Keratinocyte (primary cell): ENCODE data around the gene BANF2.

ENCODE experiments used
- CTCF ChIP-seq, 3 experiments: IDR thresholded peaks in 1 of 3; conservative IDR thresholded peaks in 1 of 3; optimal IDR thresholded peaks in 1 of 3; 2 replicates in 2 of 3; 3 replicates in 1 of 3; pipeline versions ENCODE3 to v1.5.1; 2011; ENCODE audit warnings: low read length in 3 of 3, mild to moderate bottlenecking in 3 of 3, moderate library complexity in 2 of 3, control low read depth in 1 of 3, inconsistent platforms in 1 of 3; ENCODE audit not compliant: insufficient read depth in 2 of 3; ENCODE audit errors: extremely low read depth in 1 of 3
- EZH2 ChIP-seq: IDR thresholded peaks from one replicate; pipeline ENCODE4 v1.6.1; 2012; ENCODE audit warnings: inconsistent platforms, mild to moderate bottlenecking, low read length, moderate library complexity

- TF ChIP-seq CTCF (optimal IDR thresholded peaks at IDR 0.05 in 1 of 3, IDR thresholded peaks at IDR 0.05 in 1 of 3, conservative IDR thresholded peaks at IDR 0.05 in 1 of 3; ENCODE audit: extremely low read depth in 1 of 3, insufficient read depth in 2 of 3, low read length in 3 of 3) (no peak), EZH2 (no peak)
Observed at GRCh38 chr20:17655865-17656479, 43.8 kb upstream of the BANF2 start.
